ENCODE data around the gene KRTAP10-4. TPM values are rescaled to one million over a fixed set of nuclear protein-coding genes. Genes with fewer than 3 reads are reported as not detected.

KRTAP10-4 gene
- total RNA-seq, 1 donor from 2014 or later = not detected

- Histone ChIP-seq H3K4me3 (ENCODE audit: low read depth, low read length) (no peak overlapping the region), H3K27me3 (ENCODE audit: control insufficient read depth, insufficient read depth, low read length) (no peaks in the 10 kb centered on the region), H3K36me3 (ENCODE audit: control insufficient read depth, insufficient read depth, low read length) (no peaks in the 10 kb centered on the region)
- DNase-seq (ENCODE audit: low read depth) (no peak), FAIRE-seq (no peak)
- no peak for TF ChIP-seq CTCF (IDR thresholded peaks at IDR 0.05; ENCODE audit: insufficient read depth, low read length, severe bottlenecking)
These were observed 5.3 kb upstream of the KRTAP10-4 start for GRCh38 chr21:44568261-44568660.

- DNase-seq (ENCODE audit: low read depth) = no peak
These were observed 4.6 kb upstream of the KRTAP10-4 start for GRCh38 chr21:44568667-44569556.

GRCh38 chr21:44569861-44570517, 3.5 kb upstream of the KRTAP10-4 start:
- Histone ChIP-seq H3K27me3 (ENCODE audit: control insufficient read depth, insufficient read depth, low read length) (no peaks in the 10 kb centered on the region), H3K36me3 (ENCODE audit: control insufficient read depth, insufficient read depth, low read length) (no peaks in the 10 kb centered on the region), H3K4me3 (ENCODE audit: low read depth, low read length) (no peak overlapping the region)
- no peak for TF ChIP-seq CTCF (IDR thresholded peaks at IDR 0.05; ENCODE audit: insufficient read depth, low read length, severe bottlenecking)
- FAIRE-seq (no peak), DNase-seq (ENCODE audit: low read depth) (no peak)

More at GRCh38 chr21:44568667-44569556, 4.6 kb upstream of the KRTAP10-4 start:
- no peak overlapping the region for H3K4me3 ChIP-seq (ENCODE audit: low read depth, low read length)
- no peak for FAIRE-seq
- H3K36me3 ChIP-seq (ENCODE audit: control insufficient read depth, insufficient read depth, low read length) = no peaks in the 10 kb centered on the region
- H3K27me3 ChIP-seq (ENCODE audit: control insufficient read depth, insufficient read depth, low read length) = no peaks in the 10 kb centered on the region
- no peak for TF ChIP-seq CTCF (IDR thresholded peaks at IDR 0.05; ENCODE audit: insufficient read depth, low read length, severe bottlenecking)

- no peak for TF ChIP-seq CTCF (IDR thresholded peaks at IDR 0.05; ENCODE audit: insufficient read depth, low read length, severe bottlenecking)
- DNase-seq (ENCODE audit: low read depth) = no peak
- no peak for FAIRE-seq
- Histone ChIP-seq H3K36me3 (ENCODE audit: control insufficient read depth, insufficient read depth, low read length) (no peaks in the 10 kb centered on the region), H3K27me3 (ENCODE audit: control insufficient read depth, insufficient read depth, low read length) (no peaks in the 10 kb centered on the region), H3K4me3 (ENCODE audit: low read depth, low read length) (no peak overlapping the region)
These were observed 2.2 kb upstream of the KRTAP10-4 start for GRCh38 chr21:44571296-44571695.

GRCh38 chr21:44571844-44572782, 1.4 kb upstream of the KRTAP10-4 start:
- no peaks in the 10 kb centered on the region for H3K27me3 ChIP-seq (ENCODE audit: control insufficient read depth, insufficient read depth, low read length)
- H3K4me3 ChIP-seq (ENCODE audit: low read depth, low read length) = no peak overlapping the region
- DNase-seq (ENCODE audit: low read depth) (no peak), FAIRE-seq (peak; percentile 43)
- no peaks in the 10 kb centered on the region for H3K36me3 ChIP-seq (ENCODE audit: control insufficient read depth, insufficient read depth, low read length)
- no peak for TF ChIP-seq CTCF (IDR thresholded peaks at IDR 0.05; ENCODE audit: insufficient read depth, low read length, severe bottlenecking)

All from bronchial epithelial cell (primary cell).